ENCODE results near the gene RALGPS1. TPM values are rescaled to one million over a fixed set of nuclear protein-coding genes. Genes with fewer than 3 reads are reported as not detected.

RALGPS1 gene
- total and polyA plus RNA-seq, 2 of the 13 experiments (the other 11 are each of a cell fraction or from before 2014, with no cell fraction given), result 3.7 to 6.5 TPM

DNA sequence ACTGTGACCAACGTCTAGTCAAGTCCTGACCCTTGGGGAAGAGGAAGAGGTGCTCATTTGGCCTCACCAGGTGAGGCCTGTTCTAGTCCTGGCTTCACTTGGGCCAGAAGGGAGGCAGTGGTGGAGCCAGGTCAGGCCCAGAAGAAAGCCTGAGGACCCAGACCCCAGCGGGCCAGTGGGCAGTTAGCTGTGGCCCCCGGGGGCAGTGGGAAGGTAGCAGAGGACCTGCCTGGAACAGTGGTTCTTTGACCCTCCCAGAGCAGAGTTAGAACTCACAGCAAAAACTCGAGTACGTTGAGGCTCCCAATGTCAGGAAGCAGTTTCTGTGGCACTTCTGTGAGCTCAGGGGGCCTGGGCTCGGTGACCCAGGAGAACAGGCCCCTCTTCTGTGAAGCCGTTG is 284.0 kb downstream of the RALGPS1 start:
- ATAC-seq, result no peak
- Histone ChIP-seq H4K20me1 (ENCODE audit: insufficient read depth, low read length) (no peaks in the 10 kb centered on the region), H3K4me3 (replicated peaks in 1 of 3; ENCODE audit: insufficient read depth in 1 of 3, low read depth in 2 of 3, low read length in 3 of 3) (peak overlapping the region in 1 of 3 experiments; percentile 44; a peak in 1 of 6 replicates), H3K27me3 (ENCODE audit: control insufficient read depth in 1 of 2, insufficient read depth in 2 of 2, low read length in 2 of 2) (no peaks in the 10 kb centered on the region), H3K79me2 (ENCODE audit: insufficient read depth, low read length) (no peaks in the 10 kb centered on the region), H3K36me3 (replicated peaks in 1 of 2; ENCODE audit: control insufficient read depth in 1 of 2, insufficient read depth in 2 of 2, low read length in 2 of 2) (no peaks in the 10 kb centered on the region), H3K4me2 (ENCODE audit: low read depth, low read length) (peak overlapping the region; percentile 72), H3K27ac (ENCODE audit: extremely low read length, insufficient read depth, low read length) (no peak overlapping the region), H3K4me1 (ENCODE audit: insufficient read depth, low read length) (peaks cover 47% of the 10 kb centered on the region), H2AFZ (ENCODE audit: low read length) (no peak overlapping the region), H3K9me3 (ENCODE audit: low read length) (no peaks in the 10 kb centered on the region), H3K9ac (ENCODE audit: insufficient read depth, low read depth, low read length) (peak overlapping the region; percentile 23; the same call in 1 of the 2 replicates)
- ChIA-PET POLR2A (no interaction called here), CTCF (ENCODE audit: low intra/inter-chr PET ratio, low total read pairs) (interaction anchor here (1.5 to 3.0 kb wide), 3 partner anchors 233 to 305 kb away, joined by 7 to 45 read pairs (median 34); no protein-coding TSS in a partner anchor)
- TF ChIP-seq TBX2 (CRISPR knock-in tag; IDR thresholded peaks at IDR 0.05; ENCODE audit: borderline replicate concordance) (0 out of 2 replicates have a peak, but pooled peaks have one; percentile 15), CBX5 (CRISPR knock-in tag; IDR thresholded peaks at IDR 0.05; ENCODE audit: borderline replicate concordance) (no peak), ZNF3 (CRISPR knock-in tag; IDR thresholded peaks at IDR 0.05) (no peak), ZNF224 (CRISPR knock-in tag; IDR thresholded peaks at IDR 0.05) (0 out of 2 replicates have a peak, but pooled peaks have one; percentile 44), DNMT1 (CRISPR knock-in tag; IDR thresholded peaks at IDR 0.05) (no peak), PTBP1 (IDR thresholded peaks at IDR 0.05; ENCODE audit: low read depth, low read length, poor library complexity, severe bottlenecking) (no peak), ZNF619 (CRISPR knock-in tag; IDR thresholded peaks at IDR 0.05) (no peak), NBN (conservative IDR thresholded peaks at IDR 0.05) (no peak)
- TF ChIP-seq, protein P1, sequence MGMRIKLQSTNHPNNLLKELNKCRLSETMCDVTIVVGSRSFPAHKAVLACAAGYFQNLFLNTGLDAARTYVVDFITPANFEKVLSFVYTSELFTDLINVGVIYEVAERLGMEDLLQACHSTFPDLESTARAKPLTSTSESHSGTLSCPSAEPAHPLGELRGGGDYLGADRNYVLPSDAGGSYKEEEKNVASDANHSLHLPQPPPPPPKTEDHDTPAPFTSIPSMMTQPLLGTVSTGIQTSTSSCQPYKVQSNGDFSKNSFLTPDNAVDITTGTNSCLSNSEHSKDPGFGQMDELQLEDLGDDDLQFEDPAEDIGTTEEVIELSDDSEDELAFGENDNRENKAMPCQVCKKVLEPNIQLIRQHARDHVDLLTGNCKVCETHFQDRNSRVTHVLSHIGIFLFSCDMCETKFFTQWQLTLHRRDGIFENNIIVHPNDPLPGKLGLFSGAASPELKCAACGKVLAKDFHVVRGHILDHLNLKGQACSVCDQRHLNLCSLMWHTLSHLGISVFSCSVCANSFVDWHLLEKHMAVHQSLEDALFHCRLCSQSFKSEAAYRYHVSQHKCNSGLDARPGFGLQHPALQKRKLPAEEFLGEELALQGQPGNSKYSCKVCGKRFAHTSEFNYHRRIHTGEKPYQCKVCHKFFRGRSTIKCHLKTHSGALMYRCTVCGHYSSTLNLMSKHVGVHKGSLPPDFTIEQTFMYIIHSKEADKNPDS (CRISPR knock-in tag; IDR thresholded peaks at IDR 0.05), result no peak
- TF ChIP-seq, protein P2, sequence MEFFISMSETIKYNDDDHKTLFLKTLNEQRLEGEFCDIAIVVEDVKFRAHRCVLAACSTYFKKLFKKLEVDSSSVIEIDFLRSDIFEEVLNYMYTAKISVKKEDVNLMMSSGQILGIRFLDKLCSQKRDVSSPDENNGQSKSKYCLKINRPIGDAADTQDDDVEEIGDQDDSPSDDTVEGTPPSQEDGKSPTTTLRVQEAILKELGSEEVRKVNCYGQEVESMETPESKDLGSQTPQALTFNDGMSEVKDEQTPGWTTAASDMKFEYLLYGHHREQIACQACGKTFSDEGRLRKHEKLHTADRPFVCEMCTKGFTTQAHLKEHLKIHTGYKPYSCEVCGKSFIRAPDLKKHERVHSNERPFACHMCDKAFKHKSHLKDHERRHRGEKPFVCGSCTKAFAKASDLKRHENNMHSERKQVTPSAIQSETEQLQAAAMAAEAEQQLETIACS (CRISPR knock-in tag; IDR thresholded peaks at IDR 0.05), result no peak
- 30% methylated on average over 2 of the region's 7 CpGs for WGBS (ENCODE audit: low lambda C conversion rate)
- in situ Hi-C loops (cut with HindIII; ENCODE audit: extremely low pct_ligation_motif_present, low pct_unique_long_range_greater_than_20kb) (loop anchor here (10.0 kb wide), 1 partner anchor 234 kb away; no protein-coding TSS in a partner anchor), intact Hi-C loops (cut with micrococcal nuclease; ENCODE audit: unreplicated experiment) (no loop called here)
- no peak for FAIRE-seq
- no peak for DNase-seq (ENCODE audit: low spot score)
- no TSS peak for BruUV-seq (replicated peaks)

All from HepG2 (cell line).